Tibial artery (tissue), 4 donors: Measurements from ENCODE around the gene RFTN2.
"Not testable (repeated sequence)": the region's sequence is repeated elsewhere in the genome, so short reads cannot be mapped to it uniquely, and the experiment has no call there.

Experiments
- DNase-seq, 2 donors: peaks; one replicate each; pipeline ENCODE4 v3.0.0-alpha.2; 2019
- H3K27ac ChIP-seq, 2 donors: fragments of 200-600 bp; sonication (generic) in 1 of 2; 1 replicate in 1 of 2; 2 replicates in 1 of 2; pipeline ENCODE4 v1.5.1; 2018 to 2019; ENCODE audit warnings: mild to moderate bottlenecking in 1 of 2
- H3K27me3 ChIP-seq, 2 donors: fragments of 200-600 bp; sonication (generic) in 1 of 2; one replicate each; pipeline versions ENCODE4 v1.5.1 to v1.6.0; 2016 to 2019
- H3K36me3 ChIP-seq, 3 donors: fragments of 200-600 bp; sonication (generic) in 2 of 3; one replicate each; pipeline ENCODE4 v1.5.1; 2016 to 2019; ENCODE audit warnings: mild to moderate bottlenecking in 2 of 3
- H3K4me1 ChIP-seq, 4 donors: fragments of 200-600 bp; sonication (generic) in 2 of 4; 1 replicate in 3 of 4; 2 replicates in 1 of 4; pipeline ENCODE4 v1.5.1; 2016 to 2019
- H3K4me3 ChIP-seq, 2 donors: fragments of 200-600 bp; sonication (generic) in 1 of 2; 1 replicate in 1 of 2; 2 replicates in 1 of 2; pipeline ENCODE4 v1.5.1; 2018 to 2019; ENCODE audit warnings: mild to moderate bottlenecking in 2 of 2
- H3K9me3 ChIP-seq, 3 donors: fragments of 200-600 bp; sonication (generic) in 1 of 3; one replicate each; pipeline ENCODE4 v1.5.1; 2016 to 2019
- intact Hi-C: fragments of 100-400 bp; cut with DNase I; formaldehyde crosslinking; loops from one replicate; pipeline ENCODE4 v1.15.0; 2023; ENCODE audit warnings: low total_unique reads
- TF ChIP-seq, protein P1 (sequence below), 2 experiments: fragments of 200-600 bp in 1 of 2; fragments of 450-650 bp in 1 of 2; IDR thresholded peaks; one replicate each; pipeline ENCODE4 v1.5.1; 2017 to 2019; ENCODE audit warnings: antibody characterized with exemption in 2 of 2, mild to moderate bottlenecking in 1 of 2, moderate library complexity in 1 of 2

The RFTN2 gene

DNA sequence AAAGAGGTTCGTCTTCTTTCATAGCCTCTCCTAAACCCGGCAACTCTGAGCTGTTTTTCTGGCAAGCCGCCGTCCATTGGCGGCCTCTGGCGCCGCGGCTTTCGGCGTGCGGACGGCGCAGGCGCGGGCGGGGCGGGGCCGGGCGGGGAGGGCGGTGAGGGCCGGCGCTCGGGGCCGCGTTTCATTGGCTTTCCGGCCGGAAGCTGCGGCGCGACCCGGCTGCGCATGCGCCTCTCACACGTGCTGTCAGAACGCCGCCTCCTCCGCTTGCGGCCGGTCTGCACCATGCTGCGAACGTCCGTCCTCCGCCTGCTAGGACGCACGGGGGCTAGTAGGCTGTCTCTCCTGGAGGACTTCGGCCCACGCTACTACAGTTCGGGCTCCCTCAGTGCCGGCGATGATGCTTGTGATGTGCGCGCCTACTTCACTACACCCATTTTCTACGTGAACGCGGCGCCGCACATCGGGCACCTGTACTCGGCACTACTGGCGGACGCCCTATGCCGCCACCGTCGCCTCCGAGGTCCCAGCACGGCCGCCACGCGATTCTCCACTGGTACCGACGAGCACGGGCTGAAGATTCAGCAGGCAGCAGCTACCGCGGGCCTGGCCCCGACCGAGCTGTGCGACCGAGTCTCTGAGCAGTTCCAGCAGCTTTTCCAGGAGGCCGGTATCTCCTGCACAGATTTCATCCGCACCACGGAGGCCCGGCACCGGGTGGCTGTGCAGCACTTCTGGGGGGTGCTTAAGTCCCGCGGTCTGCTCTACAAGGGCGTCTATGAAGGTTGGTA, 29.9 kb upstream of the RFTN2 start, which contains the start of gene MARS2:
MARS2 (plus strand) TSS at position 249 of the 791 bp plus-strand sequence; CDS start at position 286, 37 bp downstream.
- H3K4me1 ChIP-seq = peaks cover 0 to 42% (median 26%) of the 10 kb centered on the region in 4 donors
- no peaks in the 10 kb centered on the region for H3K27me3 ChIP-seq
- DNase-seq = peak; percentile 83 to 96
- intact Hi-C loops = loop anchor here (2.0 to 10.0 kb wide), 4 partner anchors 187 to 419 kb away; partner anchors contain the start of genes COQ10B and SF3B1
- H3K36me3 ChIP-seq = peaks cover 0 to 2% (median 0%) of the 10 kb centered on the region in 3 donors
- peak within 1 kb of the TSS; percentile 70 to 76 for H3K27ac ChIP-seq
- no peaks in the 10 kb centered on the region for H3K9me3 ChIP-seq
- TF ChIP-seq, protein P1, sequence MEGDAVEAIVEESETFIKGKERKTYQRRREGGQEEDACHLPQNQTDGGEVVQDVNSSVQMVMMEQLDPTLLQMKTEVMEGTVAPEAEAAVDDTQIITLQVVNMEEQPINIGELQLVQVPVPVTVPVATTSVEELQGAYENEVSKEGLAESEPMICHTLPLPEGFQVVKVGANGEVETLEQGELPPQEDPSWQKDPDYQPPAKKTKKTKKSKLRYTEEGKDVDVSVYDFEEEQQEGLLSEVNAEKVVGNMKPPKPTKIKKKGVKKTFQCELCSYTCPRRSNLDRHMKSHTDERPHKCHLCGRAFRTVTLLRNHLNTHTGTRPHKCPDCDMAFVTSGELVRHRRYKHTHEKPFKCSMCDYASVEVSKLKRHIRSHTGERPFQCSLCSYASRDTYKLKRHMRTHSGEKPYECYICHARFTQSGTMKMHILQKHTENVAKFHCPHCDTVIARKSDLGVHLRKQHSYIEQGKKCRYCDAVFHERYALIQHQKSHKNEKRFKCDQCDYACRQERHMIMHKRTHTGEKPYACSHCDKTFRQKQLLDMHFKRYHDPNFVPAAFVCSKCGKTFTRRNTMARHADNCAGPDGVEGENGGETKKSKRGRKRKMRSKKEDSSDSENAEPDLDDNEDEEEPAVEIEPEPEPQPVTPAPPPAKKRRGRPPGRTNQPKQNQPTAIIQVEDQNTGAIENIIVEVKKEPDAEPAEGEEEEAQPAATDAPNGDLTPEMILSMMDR (IDR thresholded peaks at IDR 0.05) = no peak
- H3K4me3 ChIP-seq = peak within 1 kb of the TSS; percentile 89

DNA sequence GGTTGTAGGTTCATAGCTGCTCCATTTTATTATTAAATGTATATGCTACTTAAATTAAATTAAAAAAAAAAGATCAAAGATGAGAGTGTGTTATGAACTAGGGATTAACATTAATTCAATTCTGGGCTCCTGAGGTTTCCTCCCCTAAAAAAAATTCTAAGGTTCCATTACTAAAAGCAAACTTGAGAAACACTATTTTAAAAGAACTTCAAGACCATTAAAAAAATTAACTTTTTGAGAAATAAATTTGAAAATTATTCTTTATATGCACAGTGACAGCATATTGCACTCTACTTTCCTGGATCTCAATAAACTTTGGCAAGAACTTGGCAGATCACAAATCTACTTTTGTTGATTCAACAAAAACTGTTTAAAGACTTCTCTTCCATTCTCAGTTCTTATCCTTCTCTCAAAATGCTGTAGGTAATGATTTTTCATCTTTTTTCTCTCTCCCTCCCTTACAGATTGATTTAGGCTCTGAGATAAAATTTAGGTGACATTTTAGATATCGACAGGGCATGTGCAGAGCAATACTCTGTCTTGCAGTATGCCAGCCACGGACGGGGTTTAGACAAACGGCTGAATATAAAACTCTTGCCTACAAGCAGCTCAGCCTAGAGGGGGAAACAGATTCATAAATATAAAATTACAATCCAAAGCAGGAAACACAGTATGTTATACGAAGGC, 29.2 kb upstream of the RFTN2 start:
- Histone ChIP-seq H3K27me3 (no peaks in the 10 kb centered on the region), H3K4me1 (peaks cover 0 to 42% (median 25%) of the 10 kb centered on the region in 4 donors), H3K36me3 (no peaks in the 10 kb centered on the region), H3K27ac (peak overlapping the region; percentile 70 to 76), H3K9me3 (no peaks in the 10 kb centered on the region), H3K4me3 (peak overlapping the region; percentile 89)
- TF ChIP-seq, protein P1 (IDR thresholded peaks at IDR 0.05) = no peak
- intact Hi-C loops = loop anchor here (2.0 to 10.0 kb wide), 4 partner anchors 186 to 420 kb away; partner anchors contain the start of genes COQ10B and SF3B1
- DNase-seq = no peak

DNA sequence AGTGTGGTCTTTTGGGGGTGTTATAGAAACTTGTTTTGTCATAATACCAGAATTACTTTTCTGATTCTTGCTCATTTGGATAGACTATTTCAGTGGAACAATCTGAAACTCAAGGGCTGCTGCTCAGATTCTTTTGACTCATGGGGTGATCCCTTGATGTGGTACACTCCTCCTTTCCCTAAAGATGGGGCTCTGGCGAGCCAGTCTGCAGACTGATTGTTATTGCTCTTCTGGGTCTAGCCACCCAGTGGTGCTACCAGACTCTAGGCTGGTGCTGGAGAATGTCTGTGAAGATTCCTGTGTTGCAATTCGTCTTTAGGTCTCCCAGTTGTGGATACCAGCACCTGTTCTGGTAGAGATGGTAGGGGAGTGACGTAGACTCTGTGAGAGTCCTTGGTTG, 25.6 kb upstream of the RFTN2 start:
- Histone ChIP-seq H3K4me1 (peaks cover 0 to 8% (median under 1%) of the 10 kb centered on the region in 4 donors), H3K27ac (no peak overlapping the region), H3K36me3 (no peaks in the 10 kb centered on the region), H3K9me3 (no peaks in the 10 kb centered on the region), H3K4me3 (no peak overlapping the region), H3K27me3 (no peaks in the 10 kb centered on the region)
- TF ChIP-seq, protein P1 (IDR thresholded peaks at IDR 0.05) = no peak
- intact Hi-C loops = loop anchor here (10.0 kb wide), 2 partner anchors 266 to 424 kb away; partner anchors contain the start of gene SF3B1
- DNase-seq = no peak

- H3K27ac ChIP-seq, H3K9me3 ChIP-seq, H3K36me3 ChIP-seq, DNase-seq, H3K4me3 ChIP-seq, H3K27me3 ChIP-seq, H3K4me1 ChIP-seq: not testable (repeated sequence)
- intact Hi-C loops = loop anchor here (10.0 kb wide), 2 partner anchors 265 to 425 kb away; partner anchors contain the start of gene SF3B1
Measured at GRCh38 chr2:197699724-197700123, 24.3 kb upstream of the RFTN2 start.

DNA sequence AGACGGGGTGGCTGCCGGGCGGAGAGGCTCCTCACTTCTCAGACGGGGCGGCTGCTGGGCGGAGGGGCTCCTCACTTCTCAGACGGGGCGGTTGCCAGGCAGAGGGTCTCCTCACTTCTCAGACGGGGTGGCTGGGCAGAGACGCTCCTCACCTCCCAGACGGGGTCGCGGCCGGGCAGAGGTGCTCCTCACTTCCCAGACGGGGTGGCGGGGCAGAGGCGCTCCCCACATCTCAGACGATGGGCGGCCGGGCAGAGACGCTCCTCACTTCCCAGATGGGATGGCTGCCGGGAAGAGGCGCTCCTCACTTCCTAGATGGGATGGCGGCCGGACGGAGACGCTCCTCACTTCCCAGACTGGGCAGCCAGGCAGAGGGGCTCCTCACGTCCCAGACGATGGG, 21.2 kb upstream of the RFTN2 start:
- H3K27me3 ChIP-seq, H3K27ac ChIP-seq, DNase-seq, H3K36me3 ChIP-seq, H3K4me3 ChIP-seq, H3K9me3 ChIP-seq, intact Hi-C loops, H3K4me1 ChIP-seq: not testable (repeated sequence)

DNA sequence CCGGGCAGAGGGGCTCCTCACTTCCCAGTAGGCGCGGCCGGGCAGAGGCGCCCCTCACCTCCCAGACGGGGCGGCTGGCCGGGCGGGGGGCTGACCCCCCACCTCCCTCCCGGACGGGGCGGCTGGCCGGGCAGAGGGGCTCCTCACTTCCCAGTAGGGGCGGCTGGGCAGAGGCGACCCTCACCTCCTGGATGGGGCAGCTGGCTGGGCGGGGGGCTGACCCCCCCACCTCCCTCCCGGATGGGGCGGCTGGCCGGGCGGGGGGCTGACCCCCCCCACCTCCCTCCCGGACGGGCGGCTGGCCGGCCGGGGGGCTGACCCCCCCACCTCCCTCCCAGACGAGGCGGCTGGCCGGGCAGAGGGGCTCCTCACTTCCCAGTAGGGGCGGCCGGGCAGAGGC, 20.6 kb upstream of the RFTN2 start:
- intact Hi-C loops, H3K27me3 ChIP-seq, H3K27ac ChIP-seq, H3K9me3 ChIP-seq, H3K4me1 ChIP-seq, DNase-seq, H3K36me3 ChIP-seq, H3K4me3 ChIP-seq: not testable (repeated sequence)

DNA sequence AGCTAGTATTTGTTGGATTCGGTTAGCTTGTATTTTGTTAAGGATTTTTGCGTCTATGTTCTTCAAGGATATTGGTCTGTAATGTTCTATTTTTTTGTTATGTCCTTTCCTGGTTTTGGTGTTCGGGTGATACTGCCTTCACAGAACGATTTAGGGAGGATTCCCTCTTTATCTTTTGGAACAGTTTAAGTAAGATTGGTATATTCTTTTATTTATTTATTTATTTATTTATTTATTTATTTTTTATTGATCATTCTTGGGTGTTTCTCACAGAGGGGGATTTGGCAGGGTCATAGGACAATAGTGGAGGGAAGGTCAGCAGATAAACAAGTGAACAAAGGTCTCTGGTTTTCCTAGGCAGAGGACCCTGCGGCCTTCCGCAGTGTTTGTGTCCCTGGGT, 19.8 kb upstream of the RFTN2 start:
- intact Hi-C loops, H3K9me3 ChIP-seq, H3K4me3 ChIP-seq, H3K27ac ChIP-seq, H3K27me3 ChIP-seq, H3K36me3 ChIP-seq, DNase-seq, H3K4me1 ChIP-seq: not testable (repeated sequence)
